SK-N-SH (cell line): ENCODE measurements around the gene RPSA. TPM values are rescaled to one million over a fixed set of nuclear protein-coding genes. Genes with fewer than 3 reads are reported as not detected.

Source experiments
- CTCF ChIA-PET: fragments of 300-600, 350-600 bp; formaldehyde crosslinking; extraction: SDS; loops from one replicate; lab custom pipeline; 2021; lab: Yijun Ruan, JAX
- POLR2A ChIA-PET: fragments of 350-600 bp; sonication (Branson Sonifier 250); formaldehyde crosslinking; extraction: SDS; loops from one replicate; lab custom pipeline; 2020; ENCODE audit warnings: antibody characterized with exemption, inconsistent platforms; lab: Yijun Ruan, JAX
- DNase-seq: peaks from one replicate; pipeline ENCODE4 v3.0.0; 2012
- H2AFZ ChIP-seq: fragments of 200-600 bp; sonication (generic); 2 replicates; pipeline ENCODE4 v1.8.1; 2016; ENCODE audit warnings: antibody characterized with exemption, mild to moderate bottlenecking, low read depth
- H3F3A ChIP-seq: fragments of 200-600 bp; sonication (generic); replicated peaks from 2 replicates; pipeline ENCODE3; 2016; ENCODE audit warnings: antibody characterized with exemption, mild to moderate bottlenecking; ENCODE audit not compliant: insufficient read depth
- H3K27ac ChIP-seq, 2 experiments: fragments of 200-500 bp in 1 of 2; fragments of 200-600 bp in 1 of 2; sonication (Bioruptor generic) in 1 of 2; sonication (generic), shearing (Covaris generic) in 1 of 2; 2 replicates each; pipeline versions ENCODE4 v1.5.1 to v1.6.1; 2014 to 2016; ENCODE audit warnings: low read depth in 2 of 2, inconsistent platforms in 1 of 2, low read length in 1 of 2, mild to moderate bottlenecking in 1 of 2, mixed read lengths in 1 of 2
- H3K27me3 ChIP-seq: fragments of 200-600 bp; sonication (generic), shearing (Covaris generic); 2 replicates; pipeline ENCODE4 v1.6.1; 2016; ENCODE audit warnings: mixed run types; ENCODE audit not compliant: insufficient read depth
- H3K36me3 ChIP-seq, 2 experiments: fragments of 200-500 bp in 1 of 2; fragments of 200-600 bp in 1 of 2; sonication (Bioruptor generic) in 1 of 2; sonication (generic) in 1 of 2; replicated peaks in 1 of 2; 2 replicates each; pipeline versions ENCODE3 to v1.5.1; 2014 to 2016; ENCODE audit warnings: low read length in 1 of 2, mild to moderate bottlenecking in 1 of 2; ENCODE audit not compliant: insufficient read depth in 2 of 2, control insufficient read depth in 1 of 2
- H3K4me1 ChIP-seq, 2 experiments: fragments of 200-500 bp in 1 of 2; fragments of 200-600 bp in 1 of 2; sonication (Bioruptor generic) in 1 of 2; sonication (generic), shearing (Covaris generic) in 1 of 2; 2 replicates each; pipeline versions ENCODE4 v1.5.1 to v1.6.1; 2014 to 2016; ENCODE audit warnings: low read depth in 1 of 2, low read length in 1 of 2, mixed run types in 1 of 2; ENCODE audit not compliant: insufficient read depth in 2 of 2, control insufficient read depth in 1 of 2
- H3K4me2 ChIP-seq: fragments of 200-600 bp; sonication (generic), shearing (Covaris generic); 2 replicates; pipeline ENCODE4 v1.6.1; 2017; ENCODE audit warnings: mixed run types
- H3K4me3 ChIP-seq, 2 experiments: fragments of 200-500 bp in 1 of 2; fragments of 200-600 bp in 1 of 2; sonication (Bioruptor generic) in 1 of 2; sonication (generic), shearing (Covaris generic) in 1 of 2; 2 replicates each; pipeline versions ENCODE4 v1.5.1 to v1.8.1; 2014 to 2016; ENCODE audit warnings: low read depth in 2 of 2, inconsistent platforms in 1 of 2, low read length in 1 of 2, mild to moderate bottlenecking in 1 of 2, mixed read lengths in 1 of 2, moderate library complexity in 1 of 2
- H3K79me2 ChIP-seq: fragments of 200-600 bp; sonication (generic); 2 replicates; pipeline ENCODE4 v1.8.1; 2017; ENCODE audit warnings: mild to moderate bottlenecking; ENCODE audit not compliant: insufficient read depth
- H3K9ac ChIP-seq: fragments of 200-600 bp; sonication (generic); 2 replicates; pipeline ENCODE4 v1.6.1; 2017; ENCODE audit warnings: mixed run types
- H3K9me2 ChIP-seq: fragments of 200-600 bp; sonication (generic); 2 replicates; pipeline ENCODE4 v1.6.1; 2017; ENCODE audit warnings: mixed run types
- H3K9me3 ChIP-seq: fragments of 200-600 bp; sonication (generic); 2 replicates; pipeline ENCODE4 v1.6.1; 2017; ENCODE audit warnings: mixed run types, mild to moderate bottlenecking, moderate library complexity
- H4K20me1 ChIP-seq: fragments of 200-600 bp; sonication (generic); 2 replicates; pipeline ENCODE4 v1.6.1; 2017; ENCODE audit warnings: mild to moderate bottlenecking, mixed run types; ENCODE audit not compliant: insufficient read depth
- EP300 ChIP-seq, 2 experiments: IDR thresholded peaks; 2 replicates each; pipeline versions ENCODE4 v1.4.0 to v1.6.1; 2012; ENCODE audit warnings: borderline replicate concordance in 1 of 2, low read depth in 1 of 2, low read length in 1 of 2
- FOSL2 ChIP-seq: IDR thresholded peaks from 2 replicates; pipeline ENCODE4 v1.4.0; 2012; ENCODE audit warnings: low read depth, mild to moderate bottlenecking, moderate library complexity, borderline replicate concordance
- FOXJ3 ChIP-seq: sonication (generic); formaldehyde crosslinking; IDR thresholded peaks from 2 replicates; pipeline ENCODE4 v1.5.1; 2020; ENCODE audit warnings: mild to moderate bottlenecking, missing genetic modification reagents
- FOXM1 ChIP-seq: IDR thresholded peaks from 2 replicates; pipeline ENCODE4 v1.4.0; 2012; ENCODE audit warnings: low read depth, mild to moderate bottlenecking
- GATA2 ChIP-seq: sonication (generic); formaldehyde crosslinking; IDR thresholded peaks from 2 replicates; pipeline ENCODE4 v1.5.0; 2020; ENCODE audit warnings: mild to moderate bottlenecking, missing genetic modification reagents
- NFIC ChIP-seq: IDR thresholded peaks from 2 replicates; pipeline ENCODE4 v1.4.0; 2012; ENCODE audit warnings: borderline replicate concordance
- NRF1 ChIP-seq: IDR thresholded peaks from 2 replicates; pipeline ENCODE4 v1.6.1; 2012; ENCODE audit warnings: low read depth, mild to moderate bottlenecking, low read length
- RFX5 ChIP-seq: IDR thresholded peaks from 2 replicates; pipeline ENCODE4 v1.6.1; 2012; ENCODE audit warnings: mild to moderate bottlenecking, improper control_type of control experiment, low read length
- SMC3 ChIP-seq: IDR thresholded peaks from 2 replicates; pipeline ENCODE4 v1.6.1; 2012; ENCODE audit warnings: low read depth, low read length, improper control_type of control experiment
- WGBS: methylation state at CpG from one replicate; pipeline ENCODE4 v1.1.6; 2017; ENCODE audit warnings: low lambda C conversion rate; 5-methylcytosine and 5-hydroxymethylcytosine counted together
- polyA plus RNA-seq, 3 experiments: library from polyadenylated mRNA; depleted of rRNA; stranded (reverse); fragments of >200 nt; gene quantifications; 2 replicates each; pipeline ENCODE4 v1.2.3, GENCODE V29; 2012
- TF ChIP-seq, protein P1 (sequence below): fragments of 200-600 bp; sonication (generic); IDR thresholded peaks from 2 replicates; pipeline ENCODE4 v1.6.1; 2017; ENCODE audit warnings: antibody characterized with exemption, mild to moderate bottlenecking, moderate library complexity
- TF ChIP-seq, protein P2 (sequence below): fragments of 150-350 bp; IDR thresholded peaks from 2 replicates; pipeline ENCODE4 v1.6.1; 2016; ENCODE audit warnings: mild to moderate bottlenecking, low read depth, low read length
- TF ChIP-seq, protein P3 (sequence below): IDR thresholded peaks from 2 replicates; pipeline ENCODE4 v1.6.1; 2012; ENCODE audit warnings: mild to moderate bottlenecking, low read depth, low read length, moderate library complexity

RPSA gene
- polyA plus RNA-seq, 1 of the 3 experiments (the other 2 are of a cell fraction) = 2,958 TPM

DNA sequence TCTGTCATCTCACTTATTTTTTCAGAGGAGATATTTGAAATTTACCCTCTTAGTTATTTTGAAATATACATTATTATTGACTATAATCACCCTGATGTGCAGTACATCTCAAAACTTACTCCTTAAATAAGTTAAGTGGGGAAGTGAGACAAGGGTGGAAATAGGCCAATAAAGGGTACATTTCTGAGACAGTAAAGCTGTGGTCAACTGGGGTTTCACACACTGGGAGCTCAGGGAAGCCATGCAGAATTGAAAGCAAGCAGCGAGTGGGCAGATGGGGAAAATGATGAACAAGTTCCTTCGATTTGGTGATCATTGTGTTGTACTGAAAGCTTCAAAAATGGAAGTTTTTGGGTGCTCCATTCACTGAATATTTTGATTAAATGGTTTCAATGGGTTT, 39.4 kb downstream of the RPSA start:
- CTCF ChIA-PET = interaction anchor here (0.6 to 10.4 kb wide), 9 partner anchors 9 to 872 kb away, joined by 3 to 145 read pairs (median 5); partner anchors contain the start of gene RPSA
- no peaks in the 10 kb centered on the region for H3K27me3 ChIP-seq
- no peak overlapping the region for H3K9ac ChIP-seq
- H3K4me1 ChIP-seq = peaks cover 0 to 2% of the 10 kb centered on the region in 2 experiments; a peak in 1 of 4 replicates
- H3K4me3 ChIP-seq = no peak overlapping the region
- no peaks in the 10 kb centered on the region for H3F3A ChIP-seq
- POLR2A ChIA-PET = no interaction called here
- H3K27ac ChIP-seq = no peak overlapping the region
- WGBS = 50% methylated on average over 2 of the region's 2 CpGs
- no peaks in the 10 kb centered on the region for H3K9me2 ChIP-seq
- H3K79me2 ChIP-seq = no peaks in the 10 kb centered on the region
- no peaks in the 10 kb centered on the region for H3K9me3 ChIP-seq
- no peak overlapping the region for H2AFZ ChIP-seq
- TF ChIP-seq FOXJ3 (CRISPR knock-in tag) = no peak
- TF ChIP-seq GATA2 (CRISPR knock-in tag) = no peak
- TF ChIP-seq, protein P1, sequence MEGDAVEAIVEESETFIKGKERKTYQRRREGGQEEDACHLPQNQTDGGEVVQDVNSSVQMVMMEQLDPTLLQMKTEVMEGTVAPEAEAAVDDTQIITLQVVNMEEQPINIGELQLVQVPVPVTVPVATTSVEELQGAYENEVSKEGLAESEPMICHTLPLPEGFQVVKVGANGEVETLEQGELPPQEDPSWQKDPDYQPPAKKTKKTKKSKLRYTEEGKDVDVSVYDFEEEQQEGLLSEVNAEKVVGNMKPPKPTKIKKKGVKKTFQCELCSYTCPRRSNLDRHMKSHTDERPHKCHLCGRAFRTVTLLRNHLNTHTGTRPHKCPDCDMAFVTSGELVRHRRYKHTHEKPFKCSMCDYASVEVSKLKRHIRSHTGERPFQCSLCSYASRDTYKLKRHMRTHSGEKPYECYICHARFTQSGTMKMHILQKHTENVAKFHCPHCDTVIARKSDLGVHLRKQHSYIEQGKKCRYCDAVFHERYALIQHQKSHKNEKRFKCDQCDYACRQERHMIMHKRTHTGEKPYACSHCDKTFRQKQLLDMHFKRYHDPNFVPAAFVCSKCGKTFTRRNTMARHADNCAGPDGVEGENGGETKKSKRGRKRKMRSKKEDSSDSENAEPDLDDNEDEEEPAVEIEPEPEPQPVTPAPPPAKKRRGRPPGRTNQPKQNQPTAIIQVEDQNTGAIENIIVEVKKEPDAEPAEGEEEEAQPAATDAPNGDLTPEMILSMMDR = no peak
- TF ChIP-seq, protein P2, sequence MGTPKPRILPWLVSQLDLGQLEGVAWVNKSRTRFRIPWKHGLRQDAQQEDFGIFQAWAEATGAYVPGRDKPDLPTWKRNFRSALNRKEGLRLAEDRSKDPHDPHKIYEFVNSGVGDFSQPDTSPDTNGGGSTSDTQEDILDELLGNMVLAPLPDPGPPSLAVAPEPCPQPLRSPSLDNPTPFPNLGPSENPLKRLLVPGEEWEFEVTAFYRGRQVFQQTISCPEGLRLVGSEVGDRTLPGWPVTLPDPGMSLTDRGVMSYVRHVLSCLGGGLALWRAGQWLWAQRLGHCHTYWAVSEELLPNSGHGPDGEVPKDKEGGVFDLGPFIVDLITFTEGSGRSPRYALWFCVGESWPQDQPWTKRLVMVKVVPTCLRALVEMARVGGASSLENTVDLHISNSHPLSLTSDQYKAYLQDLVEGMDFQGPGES = no peak
- TF ChIP-seq EP300 (IDR thresholded peaks at IDR 0.05; ENCODE audit: borderline replicate concordance in 1 of 2, low read depth in 1 of 2, low read length in 1 of 2) = no peak
- TF ChIP-seq NRF1 = no peak
- TF ChIP-seq RFX5 = no peak
- no peak for TF ChIP-seq FOSL2
- TF ChIP-seq FOXM1 = no peak
- TF ChIP-seq NFIC = no peak
- TF ChIP-seq, protein P3, sequence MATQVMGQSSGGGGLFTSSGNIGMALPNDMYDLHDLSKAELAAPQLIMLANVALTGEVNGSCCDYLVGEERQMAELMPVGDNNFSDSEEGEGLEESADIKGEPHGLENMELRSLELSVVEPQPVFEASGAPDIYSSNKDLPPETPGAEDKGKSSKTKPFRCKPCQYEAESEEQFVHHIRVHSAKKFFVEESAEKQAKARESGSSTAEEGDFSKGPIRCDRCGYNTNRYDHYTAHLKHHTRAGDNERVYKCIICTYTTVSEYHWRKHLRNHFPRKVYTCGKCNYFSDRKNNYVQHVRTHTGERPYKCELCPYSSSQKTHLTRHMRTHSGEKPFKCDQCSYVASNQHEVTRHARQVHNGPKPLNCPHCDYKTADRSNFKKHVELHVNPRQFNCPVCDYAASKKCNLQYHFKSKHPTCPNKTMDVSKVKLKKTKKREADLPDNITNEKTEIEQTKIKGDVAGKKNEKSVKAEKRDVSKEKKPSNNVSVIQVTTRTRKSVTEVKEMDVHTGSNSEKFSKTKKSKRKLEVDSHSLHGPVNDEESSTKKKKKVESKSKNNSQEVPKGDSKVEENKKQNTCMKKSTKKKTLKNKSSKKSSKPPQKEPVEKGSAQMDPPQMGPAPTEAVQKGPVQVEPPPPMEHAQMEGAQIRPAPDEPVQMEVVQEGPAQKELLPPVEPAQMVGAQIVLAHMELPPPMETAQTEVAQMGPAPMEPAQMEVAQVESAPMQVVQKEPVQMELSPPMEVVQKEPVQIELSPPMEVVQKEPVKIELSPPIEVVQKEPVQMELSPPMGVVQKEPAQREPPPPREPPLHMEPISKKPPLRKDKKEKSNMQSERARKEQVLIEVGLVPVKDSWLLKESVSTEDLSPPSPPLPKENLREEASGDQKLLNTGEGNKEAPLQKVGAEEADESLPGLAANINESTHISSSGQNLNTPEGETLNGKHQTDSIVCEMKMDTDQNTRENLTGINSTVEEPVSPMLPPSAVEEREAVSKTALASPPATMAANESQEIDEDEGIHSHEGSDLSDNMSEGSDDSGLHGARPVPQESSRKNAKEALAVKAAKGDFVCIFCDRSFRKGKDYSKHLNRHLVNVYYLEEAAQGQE = no peak
- TF ChIP-seq SMC3 = no peak
- H4K20me1 ChIP-seq = no peaks in the 10 kb centered on the region
- no peak for DNase-seq
- H3K4me2 ChIP-seq = no peak overlapping the region
- H3K36me3 ChIP-seq = no peaks in the 10 kb centered on the region
